WTC11 (cell line): ENCODE data around the gene NOL4L. TPM values are rescaled to one million over a fixed set of nuclear protein-coding genes. Genes with fewer than 3 reads are reported as not detected.

Source experiments
- ATAC-seq: fragments of 200-7000 bp; cut with Tn5 transposase; 2 replicates; pipeline ENCODE4 v1.10.0; 2021; ENCODE audit warnings: mild to moderate bottlenecking, moderate library complexity
- CTCF ChIA-PET: fragments of 300-600 bp; sonication (Branson Sonifier 250); formaldehyde crosslinking; loops from one replicate; lab custom pipeline; 2021; ENCODE audit warnings: antibody characterized with exemption; lab: Charles Lee
- POLR2A ChIA-PET: fragments of 350-600 bp; sonication (Branson Sonifier 250); formaldehyde crosslinking; loops from one replicate; lab custom pipeline; 2021; ENCODE audit warnings: antibody characterized with exemption; lab: Charles Lee
- DNase-seq: peaks from one replicate; pipeline ENCODE4 v3.0.0; 2021; ENCODE audit warnings: low spot score
- H3K27ac Mint-ChIP-seq: 2 replicates; pipeline ENCODE4 v1.8.0; 2021; ENCODE audit warnings: mixed read lengths
- H3K27me3 Mint-ChIP-seq: 2 replicates; pipeline ENCODE4 v1.8.0; 2021; ENCODE audit warnings: low read depth, mild to moderate bottlenecking, moderate library complexity, mixed read lengths
- H3K36me3 Mint-ChIP-seq: 2 replicates; pipeline ENCODE4 v1.8.0; 2021; ENCODE audit warnings: mixed read lengths
- H3K4me1 Mint-ChIP-seq: 2 replicates; pipeline ENCODE4 v1.8.0; 2022; ENCODE audit warnings: mixed read lengths
- H3K4me3 Mint-ChIP-seq: 2 replicates; pipeline ENCODE4 v1.8.0; 2021; ENCODE audit warnings: mild to moderate bottlenecking, moderate library complexity, mixed read lengths
- H3K9me3 Mint-ChIP-seq: 2 replicates; pipeline ENCODE4 v1.8.0; 2021; ENCODE audit warnings: mixed read lengths
- ATF3 ChIP-seq: sonication (generic); formaldehyde crosslinking; conservative IDR thresholded peaks from 2 replicates; pipeline ENCODE4 v1.8.1; 2022; ENCODE audit warnings: mild to moderate bottlenecking, missing genetic modification reagents
- CREB1 ChIP-seq: sonication (generic); formaldehyde crosslinking; IDR thresholded peaks from 2 replicates; pipeline ENCODE4 v1.8.0; 2023; ENCODE audit warnings: mild to moderate bottlenecking, missing genetic modification reagents
- E2F5 ChIP-seq: sonication (generic); formaldehyde crosslinking; IDR thresholded peaks from 2 replicates; pipeline ENCODE4 v1.8.1; 2022; ENCODE audit warnings: mild to moderate bottlenecking, moderate library complexity, missing genetic modification reagents
- ELF4 ChIP-seq: sonication (generic); formaldehyde crosslinking; IDR thresholded peaks from 2 replicates; pipeline ENCODE4 v1.8.1; 2022; ENCODE audit warnings: low read depth, mild to moderate bottlenecking, moderate library complexity, missing genetic modification reagents
- ERG ChIP-seq: fragments of 250-450 bp; sonication (Bioruptor Pico); IDR thresholded peaks from 2 replicates; pipeline ENCODE4 v1.8.0; 2021; ENCODE audit warnings: mild to moderate bottlenecking
- MAX ChIP-seq: sonication (generic); formaldehyde crosslinking; IDR thresholded peaks from 2 replicates; pipeline ENCODE4 v1.8.0; 2022; ENCODE audit warnings: mild to moderate bottlenecking, missing genetic modification reagents
- MYBL2 ChIP-seq: sonication (generic); formaldehyde crosslinking; IDR thresholded peaks from 2 replicates; pipeline ENCODE4 v1.8.1; 2023; ENCODE audit warnings: mild to moderate bottlenecking, moderate library complexity, missing genetic modification reagents
- RELA ChIP-seq: sonication (generic); formaldehyde crosslinking; IDR thresholded peaks from 2 replicates; pipeline ENCODE4 v1.8.1; 2022; ENCODE audit warnings: missing genetic modification reagents, mild to moderate bottlenecking, borderline replicate concordance
- SOX15 ChIP-seq: fragments of 250-450 bp; sonication (Bioruptor Pico); IDR thresholded peaks from 2 replicates; pipeline ENCODE4 v1.9.0; 2021; ENCODE audit warnings: mild to moderate bottlenecking
- STAT6 ChIP-seq: sonication (generic); formaldehyde crosslinking; conservative IDR thresholded peaks from 2 replicates; pipeline ENCODE4 v1.8.1; 2023; ENCODE audit warnings: mild to moderate bottlenecking, low read depth, missing genetic modification reagents, moderate library complexity
- TCF7 ChIP-seq: sonication (generic); formaldehyde crosslinking; IDR thresholded peaks from 2 replicates; pipeline ENCODE4 v1.8.0; 2022; ENCODE audit warnings: mild to moderate bottlenecking, low read depth, missing genetic modification reagents, moderate library complexity
- ZNF281 ChIP-seq: sonication (generic); formaldehyde crosslinking; IDR thresholded peaks from 2 replicates; pipeline ENCODE4 v1.8.0; 2023; ENCODE audit warnings: mild to moderate bottlenecking, missing genetic modification reagents
- ZNF425 ChIP-seq: fragments of 250-450 bp; sonication (Bioruptor Pico); conservative IDR thresholded peaks from 2 replicates; pipeline ENCODE4 v1.9.0; 2021; ENCODE audit warnings: mild to moderate bottlenecking
- ZNF532 ChIP-seq: fragments of 250-450 bp; sonication (Bioruptor Pico); IDR thresholded peaks from 2 replicates; pipeline ENCODE4 v1.9.0; 2021; ENCODE audit warnings: mild to moderate bottlenecking, borderline replicate concordance
- ZSCAN18 ChIP-seq: fragments of 250-450 bp; sonication (Bioruptor Pico); IDR thresholded peaks from 2 replicates; pipeline ENCODE4 v2.1.2; 2022; ENCODE audit warnings: mild to moderate bottlenecking, moderate library complexity
- total RNA-seq: library from RNA; stranded (reverse); gene quantifications from 3 replicates; pipeline ENCODE4 v1.2.3, GENCODE V29; 2021

Gene NOL4L
- total RNA-seq, 1 experiment from 2014 or later = 29.0 TPM

- TF ChIP-seq ATF3 = no peak
- no peak for TF ChIP-seq CREB1 (CRISPR knock-in tag)
- TF ChIP-seq STAT6 (CRISPR knock-in tag) = no peak
- TF ChIP-seq MAX (CRISPR knock-in tag) = no peak
- TF ChIP-seq RELA (CRISPR knock-in tag) = no peak
- TF ChIP-seq ELF4 (CRISPR knock-in tag) = no peak
- no peak for TF ChIP-seq ZNF532 (CRISPR knock-in tag)
- H3K4me3 Mint-ChIP-seq = no peak overlapping the region
- CTCF ChIA-PET = interaction anchor here (0.5 kb wide), 1 partner anchor 578 kb away, joined by 3 read pairs; no protein-coding TSS in a partner anchor
- H3K36me3 Mint-ChIP-seq = peaks cover 28% of the 10 kb centered on the region
- no peak overlapping the region for H3K27ac Mint-ChIP-seq
- H3K9me3 Mint-ChIP-seq = no peaks in the 10 kb centered on the region
- DNase-seq = no peak
- no peaks in the 10 kb centered on the region for H3K27me3 Mint-ChIP-seq
- no peak for ATAC-seq
- POLR2A ChIA-PET = no interaction called here
- no peaks in the 10 kb centered on the region for H3K4me1 Mint-ChIP-seq
Measured at GRCh38 chr20:32431457-32431856, 153.7 kb downstream of the NOL4L start.

GRCh38 chr20:32429745-32430360, 155.3 kb downstream of the NOL4L start:
- no peaks in the 10 kb centered on the region for H3K9me3 Mint-ChIP-seq
- no peaks in the 10 kb centered on the region for H3K27me3 Mint-ChIP-seq
- no peak overlapping the region for H3K4me3 Mint-ChIP-seq
- H3K36me3 Mint-ChIP-seq = peaks cover 22% of the 10 kb centered on the region
- ATAC-seq = no peak
- ChIA-PET CTCF (no interaction called here), POLR2A (no interaction called here)
- H3K4me1 Mint-ChIP-seq = no peaks in the 10 kb centered on the region
- DNase-seq = no peak
- H3K27ac Mint-ChIP-seq = no peak overlapping the region
- TF ChIP-seq ERG (CRISPR knock-in tag) = no peak
- TF ChIP-seq ZNF281 (CRISPR knock-in tag) = no peak
- TF ChIP-seq ZSCAN18 (CRISPR knock-in tag) = no peak
- TF ChIP-seq SOX15 (CRISPR knock-in tag) = no peak
- no peak for TF ChIP-seq ATF3
- no peak for TF ChIP-seq TCF7 (CRISPR knock-in tag)
- TF ChIP-seq E2F5 = no peak
- no peak for TF ChIP-seq ZNF425
- TF ChIP-seq MYBL2 = no peak
